HCT116 (cell line): ENCODE results near the gene PINK1.

Experiments used
- ATF3 ChIP-seq: IDR thresholded peaks from 2 replicates; pipeline ENCODE4 v1.6.1; 2012
- CTCF ChIP-seq, 3 experiments: fragments of 200-600 bp in 1 of 3; sonication (generic) in 1 of 3; IDR thresholded peaks in 2 of 3; conservative IDR thresholded peaks in 1 of 3; 2 replicates each; pipeline ENCODE4 v1.5.1; 2012 to 2017; ENCODE audit warnings: low read depth in 2 of 3, low read length in 2 of 3, antibody characterized with exemption in 1 of 3, borderline replicate concordance in 1 of 3, control low read depth in 1 of 3, mild to moderate bottlenecking in 1 of 3, mixed read lengths in 1 of 3, mixed run types in 1 of 3, moderate library complexity in 1 of 3; ENCODE audit not compliant: insufficient read depth in 1 of 3
- EGR1 ChIP-seq: IDR thresholded peaks from 2 replicates; pipeline ENCODE4 v1.6.1; 2012; ENCODE audit warnings: low read depth
- EZH2 ChIP-seq: fragments of 200-600 bp; sonication (generic); IDR thresholded peaks from 2 replicates; pipeline ENCODE4 v1.6.1; 2017; ENCODE audit warnings: antibody characterized with exemption, mixed run types
- POLR2A ChIP-seq: IDR thresholded peaks from 2 replicates; pipeline ENCODE4 v1.7.0; 2011; ENCODE audit warnings: borderline replicate concordance; ENCODE audit not compliant: insufficient read depth, insufficient read length; ENCODE audit errors: extremely low read depth
- POLR2AphosphoS5 ChIP-seq: IDR thresholded peaks from 2 replicates; pipeline ENCODE4 v1.6.1; 2011; ENCODE audit warnings: mild to moderate bottlenecking, low read depth, low read length, moderate library complexity
- RAD21 ChIP-seq: IDR thresholded peaks from 2 replicates; pipeline ENCODE4 v1.6.1; 2012; ENCODE audit warnings: low read depth, mild to moderate bottlenecking
- REST ChIP-seq: IDR thresholded peaks from 2 replicates; pipeline ENCODE4 v1.6.1; 2012; ENCODE audit warnings: low read depth
- SIN3A ChIP-seq: IDR thresholded peaks from 2 replicates; pipeline ENCODE4 v1.6.1; 2012; ENCODE audit warnings: low read depth
- SP1 ChIP-seq: IDR thresholded peaks from 2 replicates; pipeline ENCODE4 v1.6.1; 2012; ENCODE audit warnings: low read depth
- SRF ChIP-seq: IDR thresholded peaks from 2 replicates; pipeline ENCODE4 v1.6.1; 2012; ENCODE audit warnings: low read depth
- YY1 ChIP-seq: IDR thresholded peaks from 2 replicates; pipeline ENCODE4 v1.6.1; 2011; ENCODE audit warnings: low read length, low read depth, moderate library complexity, mild to moderate bottlenecking; ENCODE audit not compliant: insufficient replicate concordance; ENCODE audit errors: extremely low read depth
- ZBTB33 ChIP-seq: IDR thresholded peaks from 2 replicates; pipeline ENCODE4 v1.6.1; 2011; ENCODE audit warnings: mild to moderate bottlenecking, low read length, moderate library complexity; ENCODE audit not compliant: insufficient replicate concordance; ENCODE audit errors: extremely low read depth
- ZFX ChIP-seq: fragments of 450-650 bp; IDR thresholded peaks from 2 replicates; pipeline ENCODE4 v1.6.1; 2017

GRCh38 chr1:20678599-20678998 is 45.3 kb downstream of the PINK1 start:
- no peak for TF ChIP-seq SIN3A
- no peak for TF ChIP-seq CTCF (IDR thresholded peaks at IDR 0.05 in 2 of 3, conservative IDR thresholded peaks at IDR 0.05 in 1 of 3; ENCODE audit: borderline replicate concordance in 1 of 3, insufficient read depth in 1 of 3, low read depth in 2 of 3, low read length in 2 of 3)
- TF ChIP-seq ZFX = no peak
- no peak for TF ChIP-seq POLR2AphosphoS5
- TF ChIP-seq POLR2A = no peak
- no peak for TF ChIP-seq EGR1
- no peak for TF ChIP-seq ATF3
- no peak for TF ChIP-seq RAD21
- TF ChIP-seq EZH2 = no peak
- no peak for TF ChIP-seq SRF
- TF ChIP-seq YY1 = no peak
- TF ChIP-seq REST = no peak
- no peak for TF ChIP-seq ZBTB33
- no peak for TF ChIP-seq SP1
